Endothelial cell of umbilical vein (primary cell): ENCODE data around the gene SMIM10L2A.

ENCODE experiments used
- CTCF ChIP-seq, 2 donors: IDR thresholded peaks; 1 replicate in 1 of 2; 2 replicates in 1 of 2; pipeline ENCODE4 v1.5.1; 2011; ENCODE audit warnings: low read length in 2 of 2, mild to moderate bottlenecking in 2 of 2, moderate library complexity in 2 of 2, control low read depth in 1 of 2, inconsistent platforms in 1 of 2, low read depth in 1 of 2; ENCODE audit not compliant: insufficient read depth in 1 of 2; ENCODE audit errors: extremely low read depth in 1 of 2
- EZH2 ChIP-seq: IDR thresholded peaks from 2 replicates; pipeline ENCODE4 v1.6.1; 2012; ENCODE audit warnings: borderline replicate concordance, low read depth, mild to moderate bottlenecking, moderate library complexity, low read length, inconsistent platforms; ENCODE audit not compliant: severe bottlenecking
- GATA2 ChIP-seq: IDR thresholded peaks from 2 replicates; pipeline ENCODE4 v1.7.0; 2011; ENCODE audit warnings: low read depth, mild to moderate bottlenecking, moderate library complexity, mixed read lengths, low read length; ENCODE audit not compliant: insufficient read length, insufficient read depth
- POLR2A ChIP-seq: IDR thresholded peaks from 2 replicates; pipeline ENCODE4 v1.6.1; 2012; ENCODE audit warnings: low read depth, mild to moderate bottlenecking, control low read depth, low read length
- POLR2AphosphoS5 ChIP-seq: IDR thresholded peaks from 2 replicates; pipeline ENCODE4 v1.6.1; 2012; ENCODE audit warnings: low read depth, mild to moderate bottlenecking, control low read depth, low read length, moderate library complexity; ENCODE audit not compliant: insufficient read depth

DNA sequence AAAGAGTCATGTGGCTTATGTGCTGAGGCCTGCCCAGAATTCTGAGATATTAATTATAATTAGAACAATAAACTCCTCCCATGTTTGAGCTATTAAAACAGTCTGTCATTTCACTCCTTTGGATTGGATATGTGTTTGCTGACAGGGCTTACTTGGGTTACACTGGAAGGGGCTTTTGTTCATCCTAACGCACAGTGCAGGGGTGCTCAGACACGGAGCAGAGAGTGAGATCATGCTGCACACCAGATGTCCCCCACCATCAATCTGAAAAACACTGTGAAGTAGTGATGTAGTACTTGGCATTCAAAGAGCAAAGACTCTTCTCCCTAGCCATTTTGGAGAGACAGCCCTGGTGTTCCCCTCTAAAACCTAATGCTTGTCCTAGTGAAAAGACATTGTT, 24.1 kb upstream of the SMIM10L2A start:
- no peak for TF ChIP-seq CTCF (IDR thresholded peaks at IDR 0.05; ENCODE audit: extremely low read depth in 1 of 2, insufficient read depth in 1 of 2, low read depth in 1 of 2, low read length in 2 of 2)
- no peak for TF ChIP-seq POLR2A
- TF ChIP-seq EZH2: no peak
- TF ChIP-seq POLR2AphosphoS5: no peak
- TF ChIP-seq GATA2: no peak
